Pancreas (tissue), 10 donors: Measurements from ENCODE around the gene SF3A1. TPM values are rescaled to one million over a fixed set of nuclear protein-coding genes. Genes with fewer than 3 reads are reported as not detected.

Experiments
- ATAC-seq, 4 donors: fragments of 200-7000 bp; cut with Tn5 transposase; one replicate each; pipeline versions ENCODE4 v1.8.0 to v1.9.1; 2020; ENCODE audit warnings: mild to moderate bottlenecking in 4 of 4, moderate library complexity in 4 of 4
- DNase-seq, 6 donors: peaks; one replicate each; pipeline ENCODE4 v3.0.0-alpha.2; 2020
- FAIRE-seq: peaks from 2 replicates; lab custom pipeline; 2012; peaks lifted over from hg19 to GRCh38; lab: Jason Lieb, UNC
- H3K27ac ChIP-seq, 4 donors: fragments of 200-600 bp; sonication (generic); 1 replicate in 3 of 4; 2 replicates in 1 of 4; pipeline versions ENCODE4 v1.5.0 to v1.8.0; 2020
- H3K27me3 ChIP-seq, 4 donors: fragments of 200-600 bp; one replicate each; pipeline ENCODE4 v1.8.0; 2021
- H3K36me3 ChIP-seq, 3 donors: fragments of 200-600 bp; sonication (generic) in 1 of 3; one replicate each; pipeline versions ENCODE4 v1.5.0 to v1.8.0; 2020 to 2021
- H3K4me1 ChIP-seq, 3 donors: fragments of 200-600 bp; one replicate each; pipeline ENCODE4 v1.8.0; 2021
- H3K4me3 ChIP-seq, 4 donors: fragments of 200-600 bp; sonication (generic) in 2 of 4; one replicate each; pipeline versions ENCODE4 v1.5.0 to v1.8.0; 2020 to 2021
- H3K9me3 ChIP-seq, 4 donors: fragments of 200-600 bp; one replicate each; pipeline ENCODE4 v1.8.0; 2021
- CTCF ChIP-seq, 4 donors: fragments of 200-600 bp; sonication (generic) in 3 of 4; IDR thresholded peaks; one replicate each; pipeline versions ENCODE4 v1.5.0 to v1.8.0; 2021; ENCODE audit warnings: antibody characterized with exemption in 4 of 4
- WGBS, 2 donors: extraction: QIAGEN DNeasy Blood & Tissue Kit; methylation state at CpG; one replicate each; pipeline ENCODE4 v1.1.7; 2013; 5-methylcytosine and 5-hydroxymethylcytosine counted together
- intact Hi-C, 3 donors: fragments of 100-400 bp; cut with DNase I; formaldehyde crosslinking; loops; one replicate each; pipeline versions ENCODE4 v1.11.1 to v1.14.2; 2022
- polyA plus RNA-seq, 2 donors: library from polyadenylated mRNA; stranded (reverse); fragments of 200-250 nt; gene quantifications; one replicate each; pipeline ENCODE4 v1.2.3, GENCODE V29; 2013
- total RNA-seq, 6 donors: library from RNA; stranded (reverse); fragmentation: NEBNext Ultra II Directional in 4 of 6; extraction: Animal tissue kit (Norgen Biotek cat#: 25700) in 4 of 6; gene quantifications; one replicate each; pipeline versions ENCODE4 v1.2.1 to v1.2.4, GENCODE V29; 2021 to 2023
- donor health status: healthy with polysubstance abuse.
- donor health status: DM: no; HTN: no; CAD: no; lungs with moderate emphysema.
- donor health status: DM: no; HTN: no; CAD: no.
- donor health status: control.
- donor health status: control.
- donor health status: Bipolar disorder and iron deficiency.
- donor health status: DM: yes; HTN: yes; CAD: no.
- donor health status: DM: no; HTN: no; CAD: no.
- donor health status: DM: no; HTN: no; CAD: no.
- donor health status: DM: yes; HTN: yes; CAD: no.

The SF3A1 gene
- total and polyA plus RNA-seq, 8 donors = 19.2 to 102 (median 85.8) TPM

DNA sequence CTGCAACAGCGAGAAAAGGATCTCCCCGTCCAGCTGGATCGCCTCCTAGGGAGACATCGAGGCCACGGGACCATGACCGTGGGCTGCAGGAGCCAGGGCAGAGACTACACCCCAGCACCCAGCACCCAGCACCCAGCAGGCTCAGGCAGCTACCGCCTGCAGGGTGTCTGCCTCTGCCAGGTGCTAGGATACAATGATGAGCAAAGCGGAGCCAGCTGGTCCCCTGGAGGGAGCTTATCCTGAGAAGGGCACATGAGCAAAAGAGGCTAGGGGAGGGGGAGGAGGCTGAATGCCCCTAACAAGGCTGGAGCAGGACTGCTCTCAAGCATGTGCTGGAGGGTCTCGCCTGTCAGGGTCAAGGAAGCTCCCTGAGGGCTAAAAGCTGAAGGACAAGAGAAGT lies 62.6 kb downstream of the SF3A1 start:
- H3K9me3 ChIP-seq = no peaks in the 10 kb centered on the region
- no peak for FAIRE-seq
- TF ChIP-seq CTCF (IDR thresholded peaks at IDR 0.05) = no peak
- H3K4me3 ChIP-seq = no peak overlapping the region
- H3K4me1 ChIP-seq = peaks cover 10 to 17% (median 14%) of the 10 kb centered on the region in 3 donors
- intact Hi-C loops = no loop called here
- no peaks in the 10 kb centered on the region for H3K27me3 ChIP-seq
- no peak for ATAC-seq
- WGBS, 2 donors = 89 to 93% methylated on average over 9 of the region's 9 CpGs
- H3K27ac ChIP-seq = no peak overlapping the region
- DNase-seq = no peak
- peaks cover 0 to 32% (median 3%) of the 10 kb centered on the region in 3 donors for H3K36me3 ChIP-seq

- no peak overlapping the region for H3K27ac ChIP-seq
- H3K27me3 ChIP-seq = no peaks in the 10 kb centered on the region
- intact Hi-C loops = no loop called here
- FAIRE-seq (no peak), DNase-seq (no peak), ATAC-seq (no peak)
- no peak overlapping the region for H3K4me3 ChIP-seq
- H3K4me1 ChIP-seq = peaks cover 10 to 22% (median 22%) of the 10 kb centered on the region in 3 donors
- H3K9me3 ChIP-seq = no peaks in the 10 kb centered on the region
- peaks cover 0 to 32% (median 3%) of the 10 kb centered on the region in 3 donors for H3K36me3 ChIP-seq
- 93 to 94% methylated on average over 7 of the region's 7 CpGs for WGBS, 2 donors
- no peak for TF ChIP-seq CTCF (IDR thresholded peaks at IDR 0.05)
Measured at GRCh38 chr22:30293026-30293425, 63.7 kb downstream of the SF3A1 start.

- ATAC-seq (no peak), DNase-seq (peak in 1 of 6 donors; percentile 31), FAIRE-seq (no peak)
- Histone ChIP-seq H3K4me3 (no peak overlapping the region), H3K36me3 (peaks cover 0 to 32% (median 3%) of the 10 kb centered on the region in 3 donors), H3K27me3 (no peaks in the 10 kb centered on the region), H3K4me1 (peaks cover 10 to 23% (median 22%) of the 10 kb centered on the region in 3 donors), H3K27ac (peak overlapping the region in 3 of 4 donors; percentile 46 to 80 (median 77)), H3K9me3 (no peaks in the 10 kb centered on the region)
- TF ChIP-seq CTCF (IDR thresholded peaks at IDR 0.05) = no peak
- intact Hi-C loops = no loop called here
- 89 to 92% methylated on average over 17 to 18 of the region's 18 CpGs for WGBS, 2 donors
Measured at GRCh38 chr22:30292069-30292970, 64.4 kb downstream of the SF3A1 start.

GRCh38 chr22:30291058-30291892 lies 65.4 kb downstream of the SF3A1 start:
- Histone ChIP-seq H3K4me3 (no peak overlapping the region), H3K4me1 (peaks cover 10 to 23% (median 22%) of the 10 kb centered on the region in 3 donors), H3K9me3 (no peaks in the 10 kb centered on the region), H3K27me3 (no peaks in the 10 kb centered on the region), H3K27ac (peak overlapping the region; percentile 46 to 80 (median 76)), H3K36me3 (peaks cover 0 to 25% (median 3%) of the 10 kb centered on the region in 3 donors)
- intact Hi-C loops = no loop called here
- TF ChIP-seq CTCF (IDR thresholded peaks at IDR 0.05) = no peak
- DNase-seq (peak; percentile 82 to 92 (median 84)), FAIRE-seq (no peak), ATAC-seq (peak; percentile 22 to 44 (median 26))
- 39 to 40% methylated on average over 13 of the region's 13 CpGs for WGBS, 2 donors
